Measurements from ENCODE around the gene ELOVL6. TPM values are rescaled to one million over a fixed set of nuclear protein-coding genes. Genes with fewer than 3 reads are reported as not detected.

Gene ELOVL6
- total and polyA plus RNA-seq, 9 of the 15 experiments (the other 6 are each of a cell fraction or from before 2014, with no cell fraction given): 18.3 to 82.6 (median 46.0) TPM

GRCh38 chr4:110160618-110161017, 37.8 kb downstream of the ELOVL6 start:
- Histone ChIP-seq H3K9ac (ENCODE audit: insufficient read depth in 1 of 2, low read depth in 2 of 2, low read length in 2 of 2) (no peak overlapping the region), H3K27ac (ENCODE audit: extremely low read depth, low read depth, low read length) (no peak overlapping the region), H2AFZ (ENCODE audit: low read depth, low read length) (no peak overlapping the region), H4K20me1 (replicated peaks; ENCODE audit: control insufficient read depth, insufficient read depth, low read length) (0 out of 2 replicates have a peak, but pooled peaks cover 3% of the 10 kb centered on the region), H3K27me3 (ENCODE audit: control insufficient read depth in 2 of 2, insufficient read depth in 2 of 2, low read length in 2 of 2) (no peaks in the 10 kb centered on the region), H3K4me2 (ENCODE audit: insufficient read depth, low read length) (no peak overlapping the region), H3K79me2 (ENCODE audit: control insufficient read depth, insufficient read depth, low read length) (peaks cover 53% of the 10 kb centered on the region), H3K9me3 (replicated peaks; ENCODE audit: control insufficient read depth, insufficient read depth, low read depth, low read length) (no peaks in the 10 kb centered on the region), H3K36me3 (ENCODE audit: control insufficient read depth, insufficient read depth, low read length) (peaks cover 69% of the 10 kb centered on the region), H3K4me1 (replicated peaks in 1 of 2; ENCODE audit: control insufficient read depth in 2 of 2, insufficient read depth in 2 of 2, low read length in 2 of 2) (peaks cover 0 to 19% of the 10 kb centered on the region in 2 experiments; a peak in 3 of 5 replicates), H3K4me3 (no peak overlapping the region), H3K9me1 (ENCODE audit: control insufficient read depth, insufficient read depth, low read length) (no peaks in the 10 kb centered on the region)
- in situ Hi-C loops (cut with MboI) (no loop called here), intact Hi-C loops (cut with micrococcal nuclease) (no loop called here)
- DNase-seq (ENCODE audit: extremely low read depth in 1 of 4, low spot score in 3 of 4): no peak
- ChIA-PET CTCF (ENCODE audit: low intra/inter-chr PET ratio) (no interaction called here), POLR2A (interaction anchor here (0.9 kb wide), 1 partner anchor 15 kb away, joined by 3 read pairs; no protein-coding TSS in a partner anchor)
- FAIRE-seq: no peak
- no peak for ATAC-seq
- BruUV-seq (replicated peaks): no TSS peak
- TF ChIP-seq E4F1 (CRISPR knock-in tag; IDR thresholded peaks at IDR 0.05; ENCODE audit: borderline replicate concordance) (no peak), ELK3 (CRISPR knock-in tag; IDR thresholded peaks at IDR 0.05) (no peak), BCLAF1 (IDR thresholded peaks at IDR 0.05; ENCODE audit: borderline replicate concordance in 1 of 2, control insufficient read depth in 1 of 2, low read depth in 2 of 2, low read length in 1 of 2) (no peak), ZZZ3 (IDR thresholded peaks at IDR 0.05) (no peak), FUS (optimal IDR thresholded peaks at IDR 0.05; ENCODE audit: low read depth, low read length) (no peak), CC2D1A (IDR thresholded peaks at IDR 0.05) (no peak), KDM5B (IDR thresholded peaks at IDR 0.05; ENCODE audit: insufficient replicate concordance, low read depth, low read length) (no peak), SAFB (IDR thresholded peaks at IDR 0.05; ENCODE audit: borderline replicate concordance, low read depth, low read length) (no peak), MXI1 (IDR thresholded peaks at IDR 0.05; ENCODE audit: low read depth, low read length) (no peak), LCOR (CRISPR knock-in tag; IDR thresholded peaks at IDR 0.05) (no peak), SPI1 (IDR thresholded peaks at IDR 0.05; ENCODE audit: borderline replicate concordance, low read depth, low read length) (no peak), U2AF2 (optimal IDR thresholded peaks at IDR 0.05; ENCODE audit: low read depth, low read length) (no peak), RBM17 (IDR thresholded peaks at IDR 0.05; ENCODE audit: borderline replicate concordance, low read depth, low read length) (no peak), HIVEP1 (CRISPR knock-in tag; IDR thresholded peaks at IDR 0.05) (no peak), GATAD2B (IDR thresholded peaks at IDR 0.05; ENCODE audit: borderline replicate concordance) (no peak), THAP7 (CRISPR knock-in tag; IDR thresholded peaks at IDR 0.05) (no peak)
